HepG2 (cell line): ENCODE results near the gene CAP2. TPM values are rescaled to one million over a fixed set of nuclear protein-coding genes. Genes with fewer than 3 reads are reported as not detected.

ENCODE experiments used
- ATAC-seq: fragments of 200-7000 bp; cut with Tn5 transposase; 3 replicates; pipeline ENCODE4 v1.9.1; 2020; ENCODE audit warnings: mild to moderate bottlenecking, moderate library complexity
- BruUV-seq: library from RNA; stranded (reverse); fragments of 400-500 nt; replicated peaks from 2 replicates; lab custom pipeline; 2021; lab: Mats Ljungman, UMichigan
- CTCF ChIA-PET: fragments of 300-600 bp; formaldehyde crosslinking; extraction: SDS; loops from one replicate; lab custom pipeline; 2021; ENCODE audit warnings: low total read pairs, inconsistent platforms, low intra/inter-chr PET ratio; lab: Yijun Ruan, JAX
- POLR2A ChIA-PET: fragments of 350-600 bp; sonication (Branson Sonifier 250); formaldehyde crosslinking; loops from one replicate; lab custom pipeline; 2020; ENCODE audit warnings: antibody characterized with exemption, inconsistent platforms; lab: Yijun Ruan, JAX
- DNase-seq: peaks from one replicate; pipeline ENCODE4 v3.0.0-alpha.2; 2015; ENCODE audit warnings: low spot score
- FAIRE-seq: peaks from 3 replicates; lab custom pipeline; 2011; peaks lifted over from hg19 to GRCh38; lab: Jason Lieb, UNC
- H2AFZ ChIP-seq: one replicate; pipeline ENCODE4 v1.6.1; 2011; ENCODE audit warnings: low read length, inconsistent platforms
- H3K27ac ChIP-seq: fragments of 300-600 bp; 3 replicates; pipeline ENCODE4 v1.8.0; 2011; ENCODE audit warnings: mixed run types, mild to moderate bottlenecking, mixed read lengths, low read length, inconsistent platforms; ENCODE audit not compliant: insufficient read depth; ENCODE audit errors: extremely low read length
- H3K27me3 ChIP-seq, 2 experiments: fragments of 200-600 bp in 1 of 2; 2 replicates in 1 of 2; 3 replicates in 1 of 2; pipeline versions ENCODE4 v1.6.0 to v1.8.0; 2011; ENCODE audit warnings: low read length in 2 of 2, mild to moderate bottlenecking in 2 of 2, moderate library complexity in 2 of 2, inconsistent platforms in 1 of 2; ENCODE audit not compliant: insufficient read depth in 2 of 2, control insufficient read depth in 1 of 2
- H3K36me3 ChIP-seq, 2 experiments: fragments of 200-600 bp in 1 of 2; replicated peaks in 1 of 2; 2 replicates in 1 of 2; 3 replicates in 1 of 2; pipeline versions ENCODE4 v1.5.1 to v1.8.0; 2011; ENCODE audit warnings: low read length in 2 of 2, inconsistent platforms in 1 of 2; ENCODE audit not compliant: insufficient read depth in 2 of 2, control insufficient read depth in 1 of 2
- H3K4me1 ChIP-seq: 2 replicates; pipeline ENCODE4 v1.5.1; 2012; ENCODE audit warnings: low read length, inconsistent platforms; ENCODE audit not compliant: insufficient read depth
- H3K4me2 ChIP-seq: 2 replicates; pipeline ENCODE4 v1.6.0; 2011; ENCODE audit warnings: low read depth, low read length, inconsistent platforms
- H3K4me3 ChIP-seq, 3 experiments: fragments of 200-600 bp in 1 of 3; sonication (generic), shearing (Covaris generic) in 1 of 3; replicated peaks in 1 of 3; 2 replicates each; pipeline ENCODE4 v1.5.1; 2011 to 2016; ENCODE audit warnings: low read length in 3 of 3, inconsistent platforms in 2 of 3, low read depth in 2 of 3, mild to moderate bottlenecking in 2 of 3, control low read depth in 1 of 3, mixed read lengths in 1 of 3; ENCODE audit not compliant: insufficient read depth in 1 of 3
- H3K79me2 ChIP-seq: one replicate; pipeline ENCODE4 v1.6.1; 2011; ENCODE audit warnings: low read length, inconsistent platforms; ENCODE audit not compliant: insufficient read depth
- H3K9ac ChIP-seq: 2 replicates; pipeline ENCODE4 v1.6.0; 2011; ENCODE audit warnings: mild to moderate bottlenecking, low read depth, low read length, inconsistent platforms; ENCODE audit not compliant: insufficient read depth
- H3K9me3 ChIP-seq: 2 replicates; pipeline ENCODE4 v1.5.1; 2012; ENCODE audit warnings: mild to moderate bottlenecking, low read length
- H4K20me1 ChIP-seq: 2 replicates; pipeline ENCODE4 v1.6.0; 2011; ENCODE audit warnings: inconsistent platforms, mild to moderate bottlenecking, low read length, moderate library complexity; ENCODE audit not compliant: insufficient read depth
- ATF3 ChIP-seq: sonication (generic); formaldehyde crosslinking; IDR thresholded peaks from 2 replicates; pipeline ENCODE4 v1.4.0; 2020; ENCODE audit warnings: missing genetic modification reagents
- HMGA1 ChIP-seq: sonication (generic); formaldehyde crosslinking; conservative IDR thresholded peaks from 2 replicates; pipeline ENCODE4 v1.4.0; 2020; ENCODE audit warnings: missing genetic modification reagents
- HOXA9 ChIP-seq: sonication (generic); formaldehyde crosslinking; IDR thresholded peaks from 2 replicates; pipeline ENCODE4 v1.8.1; 2022; ENCODE audit warnings: missing genetic modification reagents, mild to moderate bottlenecking, moderate library complexity, borderline replicate concordance
- MAZ ChIP-seq, 2 experiments: sonication (generic) in 1 of 2; formaldehyde crosslinking in 1 of 2; IDR thresholded peaks; 2 replicates each; pipeline versions ENCODE4 v1.5.0 to v1.6.1; 2012 to 2020; ENCODE audit warnings: low read depth in 2 of 2, mild to moderate bottlenecking in 2 of 2, borderline replicate concordance in 1 of 2, improper control_type of control experiment in 1 of 2, low read length in 1 of 2, missing genetic modification reagents in 1 of 2, moderate library complexity in 1 of 2
- NFE2 ChIP-seq: sonication (generic); formaldehyde crosslinking; IDR thresholded peaks from 2 replicates; pipeline ENCODE4 v1.4.0; 2020; ENCODE audit warnings: missing genetic modification reagents
- NONO ChIP-seq, 2 experiments: fragments of 450-650 bp in 1 of 2; sonication (generic) in 1 of 2; formaldehyde crosslinking in 1 of 2; IDR thresholded peaks in 1 of 2; conservative IDR thresholded peaks in 1 of 2; 2 replicates each; pipeline versions ENCODE4 v1.6.1 to v1.8.0; 2017 to 2022; ENCODE audit warnings: mild to moderate bottlenecking in 1 of 2, missing genetic modification reagents in 1 of 2, moderate library complexity in 1 of 2
- RNF2 ChIP-seq: fragments of 450-650 bp; conservative IDR thresholded peaks from 2 replicates; pipeline ENCODE4 v1.6.1; 2016; ENCODE audit warnings: low read depth
- SNAPC4 ChIP-seq: sonication (generic); formaldehyde crosslinking; IDR thresholded peaks from 2 replicates; pipeline ENCODE4 v1.4.0; 2020; ENCODE audit warnings: mild to moderate bottlenecking, missing genetic modification reagents
- ZBTB10 ChIP-seq: sonication (generic); formaldehyde crosslinking; IDR thresholded peaks from 2 replicates; pipeline ENCODE4 v1.4.0; 2020; ENCODE audit warnings: missing genetic modification reagents, borderline replicate concordance
- ZMYM3 ChIP-seq: sonication (generic); formaldehyde crosslinking; IDR thresholded peaks from 2 replicates; pipeline ENCODE4 v1.5.1; 2020; ENCODE audit warnings: mild to moderate bottlenecking, missing genetic modification reagents
- ZNF503 ChIP-seq: sonication (generic); formaldehyde crosslinking; IDR thresholded peaks from 2 replicates; pipeline ENCODE4 v1.4.0; 2020; ENCODE audit warnings: missing genetic modification reagents
- ZNF543 ChIP-seq: sonication (generic); formaldehyde crosslinking; IDR thresholded peaks from 2 replicates; pipeline ENCODE4 v1.4.0; 2020; ENCODE audit warnings: mild to moderate bottlenecking, missing genetic modification reagents
- ZNF672 ChIP-seq: sonication (generic); formaldehyde crosslinking; IDR thresholded peaks from 2 replicates; pipeline ENCODE4 v1.8.1; 2022; ENCODE audit warnings: missing genetic modification reagents
- WGBS: methylation state at CpG from one replicate; pipeline ENCODE4 v1.1.6; 2017; ENCODE audit warnings: low lambda C conversion rate; 5-methylcytosine and 5-hydroxymethylcytosine counted together
- in situ Hi-C: cut with HindIII; loops from 2 replicates; pipeline ENCODE4 v1.10.0; 2017; ENCODE audit warnings: low pct_unique_long_range_greater_than_20kb; ENCODE audit not compliant: extremely low pct_ligation_motif_present
- intact Hi-C: fragments of 100-400 bp; cut with micrococcal nuclease; formaldehyde crosslinking; loops from one replicate; pipeline ENCODE4 v1.10.0; 2022; ENCODE audit not compliant: unreplicated experiment
- polyA plus RNA-seq, 8 experiments: library from polyadenylated mRNA; depleted of rRNA in 3 of 8; stranded (reverse) in 7 of 8; unstranded in 1 of 8; fragments of >200 nt; fragmentation: Illumina TruSeq in 4 of 8; extraction: Trizol in 4 of 8; gene quantifications; 2 replicates each; pipeline versions ENCODE4 v1.2.1 to v1.2.3, GENCODE V29; 2011 to 2016; ENCODE audit warnings: low read depth in 4 of 8, missing spikeins in 1 of 8, mixed read lengths in 1 of 8; ENCODE audit not compliant: insufficient read depth in 1 of 8
- total RNA-seq, 5 experiments: library from RNA; depleted of rRNA; stranded (reverse); fragments of >200 nt; fragmentation: Illumina TruSeq; extraction: Trizol; gene quantifications; 2 replicates each; pipeline ENCODE4 v1.2.3, GENCODE V29; 2016; ENCODE audit warnings: low read depth in 1 of 5

The CAP2 gene
- total and polyA plus RNA-seq, 2 of the 13 experiments (the other 11 are each of a cell fraction or from before 2014, with no cell fraction given): 7.9 to 53.1 TPM

- TF ChIP-seq ZMYM3 (CRISPR knock-in tag) (no peak), ZNF672 (CRISPR knock-in tag) (no peak), RNF2 (no peak), HMGA1 (CRISPR knock-in tag) (no peak), MAZ (IDR thresholded peaks at IDR 0.05; ENCODE audit: borderline replicate concordance, low read depth, low read length) (no peak), MAZ (CRISPR knock-in tag; IDR thresholded peaks at IDR 0.05; ENCODE audit: low read depth) (no peak), SNAPC4 (no peak)
These were observed 132.2 kb downstream of the CAP2 start (continued) for GRCh38 chr6:17525637-17526036.

- DNase-seq: no peak
- in situ Hi-C loops (no loop called here), intact Hi-C loops (no loop called here)
- ChIA-PET POLR2A (interaction anchor here (0.6 kb wide), 1 partner anchor 1180 kb away, joined by 4 read pairs; no protein-coding TSS in a partner anchor), CTCF (no interaction called here)
- BruUV-seq: no TSS peak
- 8% methylated on average over 1 of the region's 1 CpG for WGBS
- no peak for ATAC-seq
- no peak for FAIRE-seq
- Histone ChIP-seq H2AFZ (no peak overlapping the region), H3K4me1 (no peaks in the 10 kb centered on the region), H3K9me3 (no peaks in the 10 kb centered on the region), H3K27ac (no peak overlapping the region), H4K20me1 (no peaks in the 10 kb centered on the region), H3K36me3 (no peaks in the 10 kb centered on the region; a peak in 1 of 5 replicates), H3K4me2 (no peak overlapping the region), H3K27me3 (no peaks in the 10 kb centered on the region), H3K4me3 (no peak overlapping the region), H3K79me2 (no peaks in the 10 kb centered on the region), H3K9ac (no peak overlapping the region)
- TF ChIP-seq ZNF543 (no peak), HOXA9 (CRISPR knock-in tag) (no peak), ATF3 (CRISPR knock-in tag) (no peak), NFE2 (no peak), ZNF503 (no peak), ZBTB10 (CRISPR knock-in tag) (no peak), NONO (IDR thresholded peaks at IDR 0.05) (no peak), NONO (CRISPR knock-in tag; conservative IDR thresholded peaks at IDR 0.05) (no peak)
These were observed 133.7 kb downstream of the CAP2 start for GRCh38 chr6:17527076-17527475.
